Smooth muscle cell of the coronary artery (primary cell): ENCODE results near the gene HIKESHI. TPM values are rescaled to one million over a fixed set of nuclear protein-coding genes. Genes with fewer than 3 reads are reported as not detected.

Experiments used
- total RNA-seq: library from RNA; depleted of rRNA; stranded (reverse); fragments of >200 nt; gene quantifications from 2 replicates; pipeline ENCODE4 v1.2.3, GENCODE V29; 2014; ENCODE audit warnings: low replicate concordance

The HIKESHI gene, protein sequence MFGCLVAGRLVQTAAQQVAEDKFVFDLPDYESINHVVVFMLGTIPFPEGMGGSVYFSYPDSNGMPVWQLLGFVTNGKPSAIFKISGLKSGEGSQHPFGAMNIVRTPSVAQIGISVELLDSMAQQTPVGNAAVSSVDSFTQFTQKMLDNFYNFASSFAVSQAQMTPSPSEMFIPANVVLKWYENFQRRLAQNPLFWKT
- 30.2 and 57.5 TPM in 2 replicates for total RNA-seq

DNA sequence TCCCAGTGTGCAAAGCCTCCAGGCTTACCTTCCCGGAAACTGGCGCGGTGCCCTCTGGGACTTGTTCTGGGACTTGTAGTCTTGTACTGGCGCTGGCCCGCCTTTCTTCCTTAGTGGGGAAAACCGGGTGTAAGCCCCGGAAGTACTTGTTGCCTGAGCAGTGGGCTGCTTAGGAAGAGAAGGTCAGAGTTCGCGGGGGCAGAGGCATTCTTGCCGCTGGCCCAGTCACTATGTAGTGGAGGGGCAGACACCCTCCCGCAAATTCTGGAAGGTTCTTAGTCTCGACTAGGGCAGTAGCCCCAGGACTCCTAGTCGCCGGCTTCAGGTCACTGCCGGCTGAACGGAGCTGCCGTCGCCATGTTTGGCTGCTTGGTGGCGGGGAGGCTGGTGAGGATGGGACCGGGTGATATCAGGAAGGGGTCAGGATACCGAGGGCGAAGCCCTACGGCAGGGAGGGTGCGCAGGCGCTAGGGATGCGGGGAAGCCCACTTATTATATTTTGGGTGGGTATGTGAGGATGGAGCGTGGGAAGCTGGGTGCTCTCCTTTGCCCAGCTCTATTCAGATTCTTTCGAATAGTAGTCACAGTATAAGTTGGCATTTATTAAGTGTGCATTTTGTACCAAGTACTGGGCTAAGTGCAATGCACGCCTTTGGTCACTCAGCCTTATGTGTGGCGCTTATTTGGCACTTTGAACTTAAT, at the start of gene HIKESHI:
Gene HIKESHI (plus strand): TSS at position 149 of the 702 bp plus-strand sequence. CDS start 209 bp downstream, at position 358.

DNA sequence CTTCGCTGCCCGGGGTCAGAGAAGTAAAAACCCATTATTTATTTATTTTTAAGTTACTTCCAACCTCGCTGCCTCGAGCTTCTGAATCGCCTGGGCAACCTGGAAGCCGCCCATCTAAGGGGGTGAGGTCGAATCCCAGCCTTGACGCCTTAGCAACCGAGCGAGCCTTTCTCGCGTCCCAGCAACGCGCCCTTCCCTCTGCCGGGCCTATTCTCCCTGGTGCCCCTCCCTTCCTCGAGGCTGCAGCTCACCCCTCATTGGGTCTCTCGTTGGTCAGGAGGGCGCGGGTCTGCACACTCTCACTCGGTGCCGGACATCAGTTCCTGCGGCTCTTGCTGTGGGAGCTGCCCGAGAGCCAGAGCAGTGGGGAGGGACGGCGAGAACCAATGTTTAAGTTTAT, 72.5 kb downstream of the HIKESHI start, which contains the start of gene CCDC81:
Gene CCDC81 (plus strand): TSS at position 302 of the 400 bp plus-strand sequence. CDS start 277 bp downstream, outside the sequence.

Other genes with a start within 250 kb of the HIKESHI start
- gene PICALM, start 233.2 kb upstream of the HIKESHI start, total RNA-seq: 150 and 278 TPM in 2 replicates
- 12.9 and 31.6 TPM in 2 replicates for gene EED, start 57.5 kb upstream of the HIKESHI start, total RNA-seq
- under 0.01 and 0.83 TPM in 2 replicates for gene CCDC81, start 72.6 kb downstream of the HIKESHI start, total RNA-seq